Sigmoid colon (tissue), 4 donors: ENCODE measurements around the gene CD164L2.

Experiments
- CTCF ChIP-seq, 4 experiments: fragments of 450-650 bp in 3 of 4; fragments of 200-600 bp in 1 of 4; IDR thresholded peaks; one replicate each; pipeline ENCODE4 v1.5.1; 2016 to 2019; ENCODE audit warnings: antibody characterized with exemption in 4 of 4, mild to moderate bottlenecking in 3 of 4, moderate library complexity in 2 of 4
- EP300 ChIP-seq, 4 donors: sonication (generic); formaldehyde crosslinking; IDR thresholded peaks; one replicate each; pipeline ENCODE4 v1.6.1; 2017; ENCODE audit warnings: antibody characterized with exemption in 4 of 4
- POLR2A ChIP-seq, 2 donors: fragments of 450-650 bp; IDR thresholded peaks; one replicate each; pipeline ENCODE4 v1.6.1; 2016; ENCODE audit warnings: antibody characterized with exemption in 2 of 2, mild to moderate bottlenecking in 2 of 2, moderate library complexity in 2 of 2
- POLR2AphosphoS5 ChIP-seq, 4 donors: sonication (generic); formaldehyde crosslinking; IDR thresholded peaks; one replicate each; pipeline ENCODE4 v1.6.1; 2017; ENCODE audit warnings: antibody characterized with exemption in 4 of 4

- no peak for TF ChIP-seq CTCF (IDR thresholded peaks at IDR 0.05)
- TF ChIP-seq EP300 (IDR thresholded peaks at IDR 0.05): no peak
- TF ChIP-seq POLR2AphosphoS5 (IDR thresholded peaks at IDR 0.05): peak in 1 of 4 donors; percentile 60
- TF ChIP-seq POLR2A (IDR thresholded peaks at IDR 0.05): no peak
Measured at GRCh38 chr1:27391511-27392095, 8.5 kb upstream of the CD164L2 start.
